Lower leg skin (tissue), 4 donors: Measurements from ENCODE around the gene PALLD. TPM values are rescaled to one million over a fixed set of nuclear protein-coding genes. Genes with fewer than 3 reads are reported as not detected.

Source experiments
- DNase-seq, 2 donors: peaks; one replicate each; pipeline ENCODE4 v3.0.0-alpha.2; 2019; ENCODE audit warnings: low spot score in 2 of 2
- H3K4me3 ChIP-seq: fragments of 200-600 bp; sonication (generic); 2 replicates; pipeline ENCODE4 v1.5.1; 2017; ENCODE audit warnings: mild to moderate bottlenecking, low read depth; ENCODE audit not compliant: poor library complexity, severe bottlenecking
- POLR2A ChIP-seq, 2 donors: fragments of 450-650 bp; IDR thresholded peaks; one replicate each; pipeline ENCODE4 v1.6.1; 2016 to 2017; ENCODE audit warnings: antibody characterized with exemption in 2 of 2, mild to moderate bottlenecking in 1 of 2, moderate library complexity in 1 of 2
- WGBS, 2 donors: methylation state at CpG; one replicate each; pipeline ENCODE4 v1.1.5; 2018; 5-methylcytosine and 5-hydroxymethylcytosine counted together
- intact Hi-C: fragments of 100-400 bp; cut with DNase I; formaldehyde crosslinking; loops from one replicate; pipeline ENCODE4 v1.15.0; 2023; ENCODE audit warnings: low total_unique reads
- total RNA-seq, 4 donors: library from RNA; depleted of rRNA; stranded (reverse); fragments of >200 nt; gene quantifications; one replicate each; pipeline ENCODE4 v1.1.0, GENCODE V29; 2016
- TF ChIP-seq, protein P1 (sequence below), 3 donors: fragments of 450-650 bp; IDR thresholded peaks; one replicate each; pipeline ENCODE4 v1.5.1; 2016; ENCODE audit warnings: antibody characterized with exemption in 3 of 3, mild to moderate bottlenecking in 3 of 3, moderate library complexity in 2 of 3

PALLD gene
- total RNA-seq, 4 donors from 2014 or later: 46.1 to 103 (median 77.6) TPM

DNA sequence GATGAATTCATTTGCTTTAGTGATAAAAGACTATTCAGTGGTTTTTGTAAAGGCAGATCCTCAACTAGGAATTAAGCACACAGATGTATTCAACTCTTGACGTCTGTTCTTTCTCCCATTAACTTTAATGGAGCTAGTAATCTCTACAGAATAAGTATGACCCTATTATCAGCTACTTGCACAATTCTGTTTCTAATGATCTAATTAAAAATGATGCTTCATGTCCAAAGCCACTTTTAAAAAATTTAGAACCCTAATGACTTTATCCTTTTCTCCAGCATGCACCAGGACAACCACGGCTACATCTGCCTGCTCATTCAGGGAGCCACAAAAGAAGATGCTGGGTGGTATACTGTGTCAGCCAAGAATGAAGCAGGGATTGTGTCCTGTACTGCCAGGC is 427.8 kb downstream of the PALLD start:
- no peak for DNase-seq
- H3K4me3 ChIP-seq: no peak overlapping the region
- WGBS, 2 donors: 89 to 94% methylated on average over 2 of the region's 2 CpGs
- TF ChIP-seq, protein P1, sequence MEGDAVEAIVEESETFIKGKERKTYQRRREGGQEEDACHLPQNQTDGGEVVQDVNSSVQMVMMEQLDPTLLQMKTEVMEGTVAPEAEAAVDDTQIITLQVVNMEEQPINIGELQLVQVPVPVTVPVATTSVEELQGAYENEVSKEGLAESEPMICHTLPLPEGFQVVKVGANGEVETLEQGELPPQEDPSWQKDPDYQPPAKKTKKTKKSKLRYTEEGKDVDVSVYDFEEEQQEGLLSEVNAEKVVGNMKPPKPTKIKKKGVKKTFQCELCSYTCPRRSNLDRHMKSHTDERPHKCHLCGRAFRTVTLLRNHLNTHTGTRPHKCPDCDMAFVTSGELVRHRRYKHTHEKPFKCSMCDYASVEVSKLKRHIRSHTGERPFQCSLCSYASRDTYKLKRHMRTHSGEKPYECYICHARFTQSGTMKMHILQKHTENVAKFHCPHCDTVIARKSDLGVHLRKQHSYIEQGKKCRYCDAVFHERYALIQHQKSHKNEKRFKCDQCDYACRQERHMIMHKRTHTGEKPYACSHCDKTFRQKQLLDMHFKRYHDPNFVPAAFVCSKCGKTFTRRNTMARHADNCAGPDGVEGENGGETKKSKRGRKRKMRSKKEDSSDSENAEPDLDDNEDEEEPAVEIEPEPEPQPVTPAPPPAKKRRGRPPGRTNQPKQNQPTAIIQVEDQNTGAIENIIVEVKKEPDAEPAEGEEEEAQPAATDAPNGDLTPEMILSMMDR (IDR thresholded peaks at IDR 0.05): no peak
- TF ChIP-seq POLR2A (IDR thresholded peaks at IDR 0.05): no peak
- intact Hi-C loops: loop anchor here (5.0 to 10.0 kb wide), 2 partner anchors 80 to 563 kb away; no protein-coding TSS in a partner anchor

DNA sequence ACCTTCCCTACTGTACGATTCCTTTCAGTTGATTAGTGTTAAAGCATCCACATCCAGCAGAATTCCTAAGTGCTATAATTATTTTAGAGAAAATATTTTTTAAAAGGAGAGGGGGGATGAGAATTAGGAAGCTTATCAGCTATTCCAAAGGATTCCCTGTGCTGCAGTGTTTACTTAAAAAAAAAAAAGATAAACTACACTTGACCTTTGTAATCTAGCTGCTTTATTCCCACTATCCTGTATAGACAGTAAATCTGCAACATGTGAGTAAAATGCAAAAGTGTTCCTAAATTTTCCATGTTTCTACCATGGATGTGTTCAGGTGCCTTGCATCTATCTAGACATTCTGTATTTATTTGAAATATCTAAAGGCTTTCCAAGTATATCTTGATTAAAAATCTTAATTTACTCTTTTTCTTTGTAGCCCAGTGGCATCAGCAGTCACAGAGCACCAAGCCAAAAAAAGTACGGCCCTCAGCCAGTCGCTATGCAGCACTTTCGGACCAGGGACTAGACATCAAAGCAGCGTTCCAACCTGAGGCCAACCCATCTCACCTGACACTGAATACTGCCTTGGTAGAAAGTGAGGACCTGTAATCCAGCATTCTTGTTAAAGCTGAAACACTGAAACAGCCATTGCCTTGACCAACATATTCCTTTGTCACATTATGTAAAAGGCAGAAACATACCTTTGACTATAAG is 429.1 kb downstream of the PALLD start:
- 87 to 92% methylated on average over 5 of the region's 5 CpGs for WGBS, 2 donors
- H3K4me3 ChIP-seq: no peak overlapping the region
- DNase-seq: no peak
- no peak for TF ChIP-seq POLR2A (IDR thresholded peaks at IDR 0.05)
- TF ChIP-seq, protein P1 (IDR thresholded peaks at IDR 0.05): no peak
- intact Hi-C loops: loop anchor here (5.0 to 10.0 kb wide), 2 partner anchors 79 to 561 kb away; no protein-coding TSS in a partner anchor

DNA sequence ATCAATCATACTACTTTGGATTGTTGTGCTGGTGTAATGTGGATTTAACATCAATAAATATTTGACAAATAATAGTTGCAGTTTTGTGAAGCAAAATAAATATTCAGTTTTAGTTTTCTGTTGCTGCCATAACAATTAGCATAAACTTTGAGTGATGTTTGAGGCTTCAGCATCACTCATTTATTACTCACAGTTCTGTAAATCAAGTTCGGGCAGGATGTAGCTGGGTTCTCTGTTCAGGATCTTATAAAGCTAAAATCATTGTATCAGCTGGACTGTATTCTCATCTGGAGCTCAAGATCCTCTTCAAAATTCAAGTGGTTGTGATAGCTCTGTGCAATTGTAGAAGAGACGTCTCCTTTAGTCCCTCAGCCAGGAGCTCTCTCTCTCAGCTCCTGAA is 431.5 kb downstream of the PALLD start:
- no peak for DNase-seq
- TF ChIP-seq POLR2A (IDR thresholded peaks at IDR 0.05): no peak
- TF ChIP-seq, protein P1 (IDR thresholded peaks at IDR 0.05): no peak
- WGBS, 2 donors: 87 to 89% methylated on average over 2 of the region's 2 CpGs
- intact Hi-C loops: loop anchor here (5.0 to 10.0 kb wide), 2 partner anchors 76 to 559 kb away; no protein-coding TSS in a partner anchor
- no peak overlapping the region for H3K4me3 ChIP-seq

DNA sequence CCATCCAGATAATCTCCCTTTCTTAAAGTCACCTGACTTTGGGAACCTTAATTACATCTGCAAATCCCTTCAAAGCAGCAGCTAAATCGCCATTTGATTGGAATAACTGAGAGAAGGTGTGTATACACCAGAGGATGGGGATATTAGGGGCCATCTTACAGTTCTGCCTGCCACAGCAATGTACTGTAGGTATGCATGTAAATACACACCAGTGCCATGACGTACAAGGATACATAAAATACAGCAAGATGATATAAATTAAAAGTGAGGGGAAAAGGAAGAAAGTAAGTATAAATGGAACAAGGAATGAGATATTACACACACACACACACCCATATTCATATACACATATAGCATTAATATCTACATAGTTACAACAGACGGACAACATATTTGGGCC is 432.0 kb downstream of the PALLD start:
- TF ChIP-seq POLR2A (IDR thresholded peaks at IDR 0.05): no peak
- TF ChIP-seq, protein P1 (IDR thresholded peaks at IDR 0.05): no peak
- 94% methylated on average over 3 of the region's 3 CpGs for WGBS, 2 donors
- intact Hi-C loops: loop anchor here (5.0 to 10.0 kb wide), 2 partner anchors 76 to 558 kb away; no protein-coding TSS in a partner anchor
- DNase-seq: no peak
- H3K4me3 ChIP-seq: no peak overlapping the region

DNA sequence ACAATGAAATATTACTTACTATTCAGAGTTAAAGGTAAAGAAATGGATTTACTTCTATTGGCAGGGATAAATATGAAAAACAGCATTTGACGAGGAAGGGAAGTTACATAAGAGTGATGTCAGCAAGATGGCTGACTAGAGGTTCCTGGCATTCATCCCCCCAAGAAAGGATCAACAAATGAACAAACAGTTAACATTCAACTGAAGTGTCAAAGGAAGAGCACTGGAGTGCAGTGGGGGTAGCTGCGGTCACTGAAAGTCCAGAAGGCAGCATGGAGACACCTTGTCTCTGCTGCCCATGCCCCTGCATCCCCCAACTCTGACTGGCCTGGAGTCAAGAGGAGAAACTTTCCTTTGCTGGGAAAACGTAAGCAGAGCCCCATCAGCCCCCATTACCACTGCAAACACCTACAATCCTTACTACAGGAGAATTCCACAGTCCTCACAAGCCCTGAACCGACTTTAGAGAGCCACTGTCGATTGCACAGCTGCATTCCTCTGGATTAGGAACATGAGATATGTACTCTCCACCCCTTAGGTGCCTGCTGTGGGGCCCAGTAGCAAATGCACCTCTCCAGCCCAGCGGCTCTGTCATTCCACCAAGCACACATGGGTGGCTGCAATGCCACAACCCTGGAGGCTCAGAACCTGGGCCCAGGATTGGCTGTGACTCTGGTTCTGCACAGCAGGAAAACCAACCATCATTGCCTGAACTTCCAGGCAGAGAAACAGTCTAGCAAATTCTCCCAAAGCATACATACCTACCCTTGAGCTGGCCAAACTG is 433.8 kb downstream of the PALLD start:
- DNase-seq: no peak
- TF ChIP-seq, protein P1 (IDR thresholded peaks at IDR 0.05): no peak
- TF ChIP-seq POLR2A (IDR thresholded peaks at IDR 0.05): no peak
- intact Hi-C loops: no loop called here
- H3K4me3 ChIP-seq: no peak overlapping the region
- WGBS, 2 donors: 94 to 95% methylated on average over 6 of the region's 6 CpGs
